Measurements from ENCODE around the gene TCF7L2.

The TCF7L2 gene

DNA sequence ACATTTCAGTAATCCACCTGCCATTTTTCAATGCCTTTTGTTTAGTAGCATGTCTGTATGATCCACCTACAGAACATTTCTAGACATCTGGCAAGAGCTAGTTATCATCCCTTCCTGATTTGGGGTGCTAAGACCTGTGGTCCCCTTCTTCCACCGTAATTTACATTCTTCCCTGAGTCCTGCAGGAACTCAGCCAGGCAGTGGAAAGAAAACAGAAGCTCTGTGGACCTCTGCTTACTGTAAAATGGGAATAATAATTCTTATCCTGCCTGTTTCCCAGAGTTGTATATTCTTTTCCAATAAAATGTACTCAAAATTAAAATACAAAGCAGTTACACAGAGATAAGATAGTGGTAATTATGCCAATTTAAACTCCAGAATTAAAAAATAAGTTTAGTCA is 126.9 kb downstream of the TCF7L2 start:
- Histone ChIP-seq H3K27me3 (ENCODE audit: control insufficient read depth, low read length) (no peaks in the 10 kb centered on the region), H3K9me2 (replicated peaks; ENCODE audit: control insufficient read depth, low read length) (no peaks in the 10 kb centered on the region), H3F3A (ENCODE audit: control insufficient read depth, insufficient read depth) (no peaks in the 10 kb centered on the region), H3K79me2 (ENCODE audit: control insufficient read depth, low read length) (no peaks in the 10 kb centered on the region), H3K4me1 (ENCODE audit: control insufficient read depth, low read length) (no peaks in the 10 kb centered on the region), H3K36me3 (ENCODE audit: control insufficient read depth, low read length) (no peaks in the 10 kb centered on the region), H3K9me3 (ENCODE audit: control insufficient read depth, insufficient read depth, low read length) (no peaks in the 10 kb centered on the region), H3K27ac (ENCODE audit: low read depth, low read length) (no peak overlapping the region), H4K20me1 (ENCODE audit: control insufficient read depth, insufficient read depth, low read depth, low read length) (no peaks in the 10 kb centered on the region), H3K4me2 (ENCODE audit: low read length) (no peak overlapping the region), H3K4me3 (ENCODE audit: low read length) (no peak overlapping the region)
- TF ChIP-seq EZH2phosphoT487 (IDR thresholded peaks at IDR 0.05; ENCODE audit: borderline replicate concordance, low read length), result no peak
- TF ChIP-seq, protein P1, sequence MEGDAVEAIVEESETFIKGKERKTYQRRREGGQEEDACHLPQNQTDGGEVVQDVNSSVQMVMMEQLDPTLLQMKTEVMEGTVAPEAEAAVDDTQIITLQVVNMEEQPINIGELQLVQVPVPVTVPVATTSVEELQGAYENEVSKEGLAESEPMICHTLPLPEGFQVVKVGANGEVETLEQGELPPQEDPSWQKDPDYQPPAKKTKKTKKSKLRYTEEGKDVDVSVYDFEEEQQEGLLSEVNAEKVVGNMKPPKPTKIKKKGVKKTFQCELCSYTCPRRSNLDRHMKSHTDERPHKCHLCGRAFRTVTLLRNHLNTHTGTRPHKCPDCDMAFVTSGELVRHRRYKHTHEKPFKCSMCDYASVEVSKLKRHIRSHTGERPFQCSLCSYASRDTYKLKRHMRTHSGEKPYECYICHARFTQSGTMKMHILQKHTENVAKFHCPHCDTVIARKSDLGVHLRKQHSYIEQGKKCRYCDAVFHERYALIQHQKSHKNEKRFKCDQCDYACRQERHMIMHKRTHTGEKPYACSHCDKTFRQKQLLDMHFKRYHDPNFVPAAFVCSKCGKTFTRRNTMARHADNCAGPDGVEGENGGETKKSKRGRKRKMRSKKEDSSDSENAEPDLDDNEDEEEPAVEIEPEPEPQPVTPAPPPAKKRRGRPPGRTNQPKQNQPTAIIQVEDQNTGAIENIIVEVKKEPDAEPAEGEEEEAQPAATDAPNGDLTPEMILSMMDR (IDR thresholded peaks at IDR 0.05; ENCODE audit: low read depth, low read length, poor library complexity, severe bottlenecking), result no peak

DNA sequence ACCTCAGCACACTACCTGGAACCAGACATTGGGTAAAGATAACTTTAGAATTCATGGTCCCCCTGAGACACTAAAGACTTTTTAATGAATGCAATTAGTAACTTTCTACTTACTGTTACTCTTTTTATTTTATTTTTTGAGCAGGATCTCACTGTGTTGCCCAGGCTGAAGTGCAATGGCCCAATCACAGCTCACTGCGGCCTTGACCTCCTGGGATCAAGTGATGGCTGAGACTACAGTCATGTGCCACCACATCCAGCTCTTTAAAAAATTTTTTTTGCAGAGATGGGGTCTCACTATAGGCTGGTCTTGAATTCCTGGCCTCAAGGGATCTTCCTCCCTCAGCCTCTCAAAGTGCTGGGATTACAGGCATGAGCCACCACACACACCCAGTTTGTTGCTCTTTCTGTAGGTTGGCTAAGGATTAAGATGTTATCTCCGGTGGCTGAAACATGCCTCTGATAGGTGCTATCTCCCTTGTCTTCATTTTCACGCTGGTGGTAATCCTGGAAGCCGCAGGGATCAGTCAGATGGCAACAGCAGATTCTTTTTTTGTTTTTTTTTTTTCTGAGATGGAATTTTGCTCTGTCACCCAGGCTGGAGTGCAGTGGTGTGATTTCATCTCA is 128.3 kb downstream of the TCF7L2 start:
- Histone ChIP-seq H3K36me3 (ENCODE audit: control insufficient read depth, low read length) (no peaks in the 10 kb centered on the region), H4K20me1 (ENCODE audit: control insufficient read depth, insufficient read depth, low read depth, low read length) (no peaks in the 10 kb centered on the region), H3K4me1 (ENCODE audit: control insufficient read depth, low read length) (no peaks in the 10 kb centered on the region), H3K27me3 (ENCODE audit: control insufficient read depth, low read length) (no peaks in the 10 kb centered on the region), H3K4me3 (ENCODE audit: low read length) (no peak overlapping the region), H3F3A (ENCODE audit: control insufficient read depth, insufficient read depth) (no peaks in the 10 kb centered on the region), H3K4me2 (ENCODE audit: low read length) (no peak overlapping the region), H3K27ac (ENCODE audit: low read depth, low read length) (no peak overlapping the region), H3K9me2 (replicated peaks; ENCODE audit: control insufficient read depth, low read length) (no peaks in the 10 kb centered on the region), H3K79me2 (ENCODE audit: control insufficient read depth, low read length) (no peaks in the 10 kb centered on the region), H3K9me3 (ENCODE audit: control insufficient read depth, insufficient read depth, low read length) (no peaks in the 10 kb centered on the region)
- TF ChIP-seq EZH2phosphoT487 (IDR thresholded peaks at IDR 0.05; ENCODE audit: borderline replicate concordance, low read length), result no peak
- TF ChIP-seq, protein P1 (IDR thresholded peaks at IDR 0.05; ENCODE audit: low read depth, low read length, poor library complexity, severe bottlenecking), result no peak

DNA sequence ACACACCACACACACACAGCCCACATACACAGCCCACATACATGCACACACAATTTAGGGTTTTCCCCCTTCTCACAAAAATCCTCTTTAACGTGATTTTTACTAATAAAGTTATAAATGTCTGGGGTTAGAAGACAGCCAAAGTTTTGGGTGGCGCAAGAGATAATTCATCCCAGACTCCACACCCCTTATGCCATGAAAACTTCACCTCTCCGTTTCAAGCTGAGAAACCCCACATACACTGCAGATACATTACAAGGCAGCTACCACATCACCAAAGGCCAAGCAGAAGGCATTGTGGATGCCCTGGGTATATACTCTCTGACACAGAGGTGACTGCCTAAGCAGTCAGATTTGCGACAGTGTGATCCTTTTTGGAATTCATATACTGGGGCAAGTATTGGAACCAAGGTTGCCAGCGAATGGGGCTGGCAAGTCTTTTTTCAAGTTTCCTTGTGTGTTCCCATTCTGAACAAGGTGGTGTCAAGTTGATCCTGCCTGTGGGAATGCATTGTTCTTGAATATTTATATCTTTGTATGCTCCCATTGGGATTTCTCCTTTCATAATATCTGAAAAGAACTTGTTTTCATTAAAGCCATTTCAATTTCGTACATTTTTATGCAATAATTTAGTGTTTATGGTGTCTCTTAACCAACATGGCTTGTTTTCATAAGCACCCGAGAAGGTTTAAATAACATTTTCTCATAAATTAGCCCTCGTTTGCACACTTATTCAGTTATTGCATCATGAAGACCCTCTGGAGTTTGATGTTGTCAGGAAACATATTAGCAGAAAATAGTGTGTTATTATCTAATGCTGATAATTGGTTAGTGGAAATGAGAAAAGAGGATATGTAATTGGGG is 130.2 kb downstream of the TCF7L2 start:
- Histone ChIP-seq H3F3A (ENCODE audit: control insufficient read depth, insufficient read depth) (no peaks in the 10 kb centered on the region), H3K9me3 (ENCODE audit: control insufficient read depth, insufficient read depth, low read length) (no peaks in the 10 kb centered on the region), H3K79me2 (ENCODE audit: control insufficient read depth, low read length) (no peaks in the 10 kb centered on the region), H4K20me1 (ENCODE audit: control insufficient read depth, insufficient read depth, low read depth, low read length) (no peaks in the 10 kb centered on the region), H3K27me3 (ENCODE audit: control insufficient read depth, low read length) (no peaks in the 10 kb centered on the region), H3K4me1 (ENCODE audit: control insufficient read depth, low read length) (no peaks in the 10 kb centered on the region), H3K4me3 (ENCODE audit: low read length) (no peak overlapping the region), H3K36me3 (ENCODE audit: control insufficient read depth, low read length) (no peaks in the 10 kb centered on the region), H3K9me2 (replicated peaks; ENCODE audit: control insufficient read depth, low read length) (no peaks in the 10 kb centered on the region), H3K27ac (ENCODE audit: low read depth, low read length) (no peak overlapping the region), H3K4me2 (ENCODE audit: low read length) (no peak overlapping the region)
- no peak for TF ChIP-seq EZH2phosphoT487 (IDR thresholded peaks at IDR 0.05; ENCODE audit: borderline replicate concordance, low read length)

DNA sequence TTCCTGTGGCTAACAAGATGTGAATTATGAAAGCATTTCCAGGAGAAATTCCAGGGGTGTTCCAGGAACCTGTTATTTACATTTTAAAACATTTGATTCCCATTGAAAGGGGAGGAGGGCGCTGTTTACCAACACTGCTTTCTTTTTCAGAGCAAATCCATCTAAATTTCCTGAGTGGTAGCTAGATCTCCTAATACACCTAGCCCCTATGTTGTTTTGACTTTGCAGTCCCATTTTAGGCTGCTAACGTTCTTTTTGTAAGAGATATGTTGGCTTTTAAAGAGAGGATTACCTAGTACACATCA is 130.8 kb downstream of the TCF7L2 start:
- H3K4me3 ChIP-seq (ENCODE audit: low read length), result no peak overlapping the region
- H3K9me2 ChIP-seq (replicated peaks; ENCODE audit: control insufficient read depth, low read length), result no peaks in the 10 kb centered on the region
- no peaks in the 10 kb centered on the region for H3K27me3 ChIP-seq (ENCODE audit: control insufficient read depth, low read length)
- H3K4me2 ChIP-seq (ENCODE audit: low read length), result no peak overlapping the region
- no peaks in the 10 kb centered on the region for H3K9me3 ChIP-seq (ENCODE audit: control insufficient read depth, insufficient read depth, low read length)
- no peak overlapping the region for H3K27ac ChIP-seq (ENCODE audit: low read depth, low read length)
- H3K4me1 ChIP-seq (ENCODE audit: control insufficient read depth, low read length), result no peaks in the 10 kb centered on the region
- H4K20me1 ChIP-seq (ENCODE audit: control insufficient read depth, insufficient read depth, low read depth, low read length), result no peaks in the 10 kb centered on the region
- no peaks in the 10 kb centered on the region for H3F3A ChIP-seq (ENCODE audit: control insufficient read depth, insufficient read depth)
- H3K79me2 ChIP-seq (ENCODE audit: control insufficient read depth, low read length), result no peaks in the 10 kb centered on the region
- TF ChIP-seq, protein P1 (IDR thresholded peaks at IDR 0.05; ENCODE audit: low read depth, low read length, poor library complexity, severe bottlenecking), result no peak
- no peak for TF ChIP-seq EZH2phosphoT487 (IDR thresholded peaks at IDR 0.05; ENCODE audit: borderline replicate concordance, low read length)
- H3K36me3 ChIP-seq (ENCODE audit: control insufficient read depth, low read length), result no peaks in the 10 kb centered on the region

All from DOHH2 (cell line).